TTC549 (cell line): Measurements from ENCODE around the gene KLKB1.
"Not testable (repeated sequence)": the region's sequence is repeated elsewhere in the genome, so short reads cannot be mapped to it uniquely, and the experiment has no call there.

Experiments used
- FAIRE-seq: peaks from 2 replicates; lab custom pipeline; 2012; peaks lifted over from hg19 to GRCh38; lab: Jason Lieb, UNC

KLKB1 gene

GRCh38 chr4:186265683-186266652 is 38.7 kb downstream of the KLKB1 start, which contains the start of gene F11:
Gene F11, plus strand, starts transcription at chr4:186266189. Its CDS starts 948 bp downstream, at chr4:186267137.
- no peak for FAIRE-seq

- FAIRE-seq, result no peak
These were observed 39.6 kb downstream of the KLKB1 start for GRCh38 chr4:186266729-186267456.

- FAIRE-seq, result no peak
These were observed 43.9 kb downstream of the KLKB1 start for GRCh38 chr4:186271081-186271678.

GRCh38 chr4:186272699-186273391 is 45.5 kb downstream of the KLKB1 start:
- no peak for FAIRE-seq

GRCh38 chr4:186273392-186273789 is 46.1 kb downstream of the KLKB1 start:
- FAIRE-seq, result not testable (repeated sequence)

GRCh38 chr4:186283311-186283710 is 56.0 kb downstream of the KLKB1 start:
- FAIRE-seq, result no peak

- no peak for FAIRE-seq
These were observed 57.8 kb downstream of the KLKB1 start for GRCh38 chr4:186285147-186285546.

- no peak for FAIRE-seq
These were observed 59.3 kb downstream of the KLKB1 start for GRCh38 chr4:186286581-186286980.

GRCh38 chr4:186291256-186291890 is 64.1 kb downstream of the KLKB1 start:
- FAIRE-seq, result no peak

GRCh38 chr4:186294160-186294559 is 66.9 kb downstream of the KLKB1 start:
- no peak for FAIRE-seq

- no peak for FAIRE-seq
These were observed 69.2 kb downstream of the KLKB1 start for GRCh38 chr4:186296481-186296880.

GRCh38 chr4:186297013-186297645 is 69.8 kb downstream of the KLKB1 start:
- FAIRE-seq, result peak; percentile 91

GRCh38 chr4:186298031-186298647 is 70.8 kb downstream of the KLKB1 start:
- no peak for FAIRE-seq

GRCh38 chr4:186299291-186299690 is 72.0 kb downstream of the KLKB1 start:
- no peak for FAIRE-seq

GRCh38 chr4:186300659-186301390 is 73.5 kb downstream of the KLKB1 start:
- FAIRE-seq, result no peak

GRCh38 chr4:186304216-186304615 is 76.9 kb downstream of the KLKB1 start:
- FAIRE-seq, result no peak

GRCh38 chr4:186304866-186305505 is 77.7 kb downstream of the KLKB1 start:
- no peak for FAIRE-seq

- FAIRE-seq, result no peak
These were observed 80.2 kb downstream of the KLKB1 start for GRCh38 chr4:186307497-186307896.

GRCh38 chr4:186307916-186308315 is 80.6 kb downstream of the KLKB1 start:
- no peak for FAIRE-seq
